H9 (cell line): ENCODE measurements around the gene INSC. TPM values are rescaled to one million over a fixed set of nuclear protein-coding genes. Genes with fewer than 3 reads are reported as not detected.

Experiments used
- DNase-seq: peaks from one replicate; pipeline ENCODE4 v3.0.0-alpha.2; 2017
- H2AFZ ChIP-seq: one replicate; pipeline ENCODE4 v1.6.1; 2013; ENCODE audit warnings: mild to moderate bottlenecking, low read length, control low read depth, moderate library complexity
- H2AK5ac ChIP-seq: 2 replicates; pipeline ENCODE4 v1.6.1; 2013; ENCODE audit warnings: low read length, control low read depth, mixed read lengths; ENCODE audit not compliant: insufficient read length
- H2BK120ac ChIP-seq: one replicate; pipeline ENCODE4 v1.6.1; 2013; ENCODE audit warnings: low read depth, mild to moderate bottlenecking, low read length, control low read depth, inconsistent platforms; ENCODE audit not compliant: poor library complexity, severe bottlenecking
- H2BK12ac ChIP-seq: 2 replicates; pipeline ENCODE4 v1.6.1; 2013; ENCODE audit warnings: low read length, control low read depth, mixed read lengths, low read depth; ENCODE audit not compliant: insufficient read length
- H2BK15ac ChIP-seq: 2 replicates; pipeline ENCODE4 v1.6.1; 2013; ENCODE audit warnings: low read depth, low read length, control low read depth
- H2BK20ac ChIP-seq: one replicate; pipeline ENCODE4 v1.6.1; 2013; ENCODE audit warnings: low read depth, mild to moderate bottlenecking, low read length, control low read depth, inconsistent platforms; ENCODE audit not compliant: poor library complexity, severe bottlenecking
- H2BK5ac ChIP-seq: 2 replicates; pipeline ENCODE4 v1.6.1; 2013; ENCODE audit warnings: low read length, control low read depth, mixed read lengths; ENCODE audit not compliant: insufficient read length
- H3K14ac ChIP-seq: 2 replicates; pipeline ENCODE4 v1.6.1; 2013; ENCODE audit warnings: low read length, control low read depth; ENCODE audit not compliant: insufficient read depth
- H3K18ac ChIP-seq: 2 replicates; pipeline ENCODE4 v1.6.1; 2013; ENCODE audit warnings: low read depth, mild to moderate bottlenecking, mixed read lengths, low read length, control low read depth; ENCODE audit not compliant: insufficient read length
- H3K23ac ChIP-seq: 2 replicates; pipeline ENCODE4 v1.6.1; 2013; ENCODE audit warnings: low read length, control low read depth, mixed read lengths, low read depth; ENCODE audit not compliant: insufficient read length
- H3K23me2 ChIP-seq: 2 replicates; pipeline ENCODE4 v1.6.1; 2013; ENCODE audit warnings: low read depth, mild to moderate bottlenecking, mixed read lengths, low read length, control low read depth; ENCODE audit not compliant: insufficient read length, poor library complexity, severe bottlenecking
- H3K27ac ChIP-seq: 2 replicates; pipeline ENCODE4 v1.5.1; 2013; ENCODE audit warnings: low read length, control low read depth, mixed read lengths, low read depth; ENCODE audit not compliant: insufficient read length
- H3K27me3 ChIP-seq: 2 replicates; pipeline ENCODE4 v1.6.1; 2013; ENCODE audit warnings: low read length, control low read depth, inconsistent platforms; ENCODE audit not compliant: insufficient read depth
- H3K4ac ChIP-seq: 2 replicates; pipeline ENCODE4 v1.6.1; 2013; ENCODE audit warnings: low read depth, mild to moderate bottlenecking, control low read depth, inconsistent platforms, low read length, moderate library complexity
- H3K4me1 ChIP-seq: 2 replicates; pipeline ENCODE4 v1.6.1; 2013; ENCODE audit warnings: low read length, control low read depth, inconsistent platforms; ENCODE audit not compliant: insufficient read depth
- H3K4me2 ChIP-seq: 2 replicates; pipeline ENCODE4 v1.6.1; 2013; ENCODE audit warnings: low read length, control low read depth, mixed read lengths; ENCODE audit not compliant: insufficient read length, insufficient read depth
- H3K56ac ChIP-seq: 2 replicates; pipeline ENCODE4 v1.6.1; 2013; ENCODE audit warnings: low read depth, mild to moderate bottlenecking, mixed read lengths, low read length, control low read depth; ENCODE audit not compliant: insufficient read length
- H3K79me1 ChIP-seq: 2 replicates; pipeline ENCODE4 v1.6.1; 2013; ENCODE audit warnings: low read depth, mild to moderate bottlenecking, moderate library complexity, low read length, control low read depth, inconsistent platforms; ENCODE audit not compliant: insufficient read depth, poor library complexity, severe bottlenecking
- H3K79me2 ChIP-seq: 2 replicates; pipeline ENCODE4 v1.6.1; 2013; ENCODE audit warnings: low read length, control low read depth, inconsistent platforms; ENCODE audit not compliant: insufficient read depth
- H3K9ac ChIP-seq: 2 replicates; pipeline ENCODE4 v1.6.1; 2013; ENCODE audit warnings: low read length, control low read depth, mixed read lengths; ENCODE audit not compliant: insufficient read length; ENCODE audit errors: extremely low read depth
- H3K9me3 ChIP-seq: one replicate; pipeline ENCODE4 v1.6.1; 2013; ENCODE audit warnings: low read depth, low read length, inconsistent platforms; ENCODE audit not compliant: control insufficient read depth
- H3T11ph ChIP-seq: one replicate; pipeline ENCODE4 v1.6.1; 2013; ENCODE audit warnings: mild to moderate bottlenecking, low read length, control low read depth, inconsistent platforms
- H4K20me1 ChIP-seq: one replicate; pipeline ENCODE4 v1.6.1; 2013; ENCODE audit not compliant: control insufficient read depth, insufficient read length, insufficient read depth
- H4K5ac ChIP-seq: 2 replicates; pipeline ENCODE4 v1.6.1; 2013; ENCODE audit warnings: low read depth, mild to moderate bottlenecking, mixed read lengths, low read length, control low read depth; ENCODE audit not compliant: insufficient read length
- H4K8ac ChIP-seq: replicated peaks from 2 replicates; pipeline ENCODE4 v1.6.1; 2013; ENCODE audit warnings: low read length, control low read depth, mixed read lengths, low read depth; ENCODE audit not compliant: insufficient read length
- H4K91ac ChIP-seq: 2 replicates; pipeline ENCODE4 v1.6.1; 2013; ENCODE audit warnings: low read depth, mild to moderate bottlenecking, moderate library complexity, mixed read lengths, low read length, control low read depth; ENCODE audit not compliant: insufficient read length
- H3K27ac Mint-ChIP-seq, 3 experiments: 2 replicates in 2 of 3; 3 replicates in 1 of 3; pipeline ENCODE4 v1.8.0; 2020 to 2021; ENCODE audit warnings: mixed read lengths in 3 of 3, mild to moderate bottlenecking in 1 of 3, moderate library complexity in 1 of 3
- H3K27me3 Mint-ChIP-seq: 2 replicates; pipeline ENCODE4 v1.8.0; 2021; ENCODE audit warnings: low read depth, mild to moderate bottlenecking, moderate library complexity, mixed read lengths
- H3K36me3 Mint-ChIP-seq, 3 experiments: 2 replicates in 2 of 3; 3 replicates in 1 of 3; pipeline ENCODE4 v1.8.0; 2020 to 2021; ENCODE audit warnings: low read depth in 3 of 3, mixed read lengths in 3 of 3; ENCODE audit not compliant: insufficient read depth in 1 of 3
- H3K4me1 Mint-ChIP-seq, 2 experiments: 2 replicates each; pipeline ENCODE4 v1.8.0; 2020; ENCODE audit warnings: mixed read lengths in 2 of 2
- H3K4me3 Mint-ChIP-seq, 2 experiments: 2 replicates in 1 of 2; 3 replicates in 1 of 2; pipeline ENCODE4 v1.8.0; 2020 to 2021; ENCODE audit warnings: mild to moderate bottlenecking in 2 of 2, mixed read lengths in 2 of 2, moderate library complexity in 1 of 2
- H3K9me3 Mint-ChIP-seq, 2 experiments: 2 replicates in 1 of 2; 3 replicates in 1 of 2; pipeline ENCODE4 v1.8.0; 2020; ENCODE audit warnings: mild to moderate bottlenecking in 2 of 2, mixed read lengths in 2 of 2, moderate library complexity in 1 of 2
- CTCF ChIP-seq: fragments of 200-600 bp; sonication (generic); conservative IDR thresholded peaks from 3 replicates; pipeline ENCODE4 v1.8.0; 2021; ENCODE audit warnings: antibody characterized with exemption, mild to moderate bottlenecking
- total RNA-seq: library from RNA; stranded (reverse); gene quantifications from 2 replicates; pipeline ENCODE4 v1.2.1, GENCODE V29; 2021

The INSC gene
- total RNA-seq, 1 experiment from 2014 or later: not detected

GRCh38 chr11:15143855-15144254, 29.1 kb downstream of the INSC start:
- Histone ChIP-seq H3K4ac (no peak overlapping the region), H3K23me2 (no peaks in the 10 kb centered on the region), H3K9ac (no peak overlapping the region), H2BK15ac (no peak overlapping the region), H2AK5ac (no peak overlapping the region), H2AFZ (no peak overlapping the region), H3K4me1 (0 out of 2 replicates have a peak, but pooled peaks cover 3% of the 10 kb centered on the region), H2BK12ac (no peak overlapping the region), H2BK120ac (no peak overlapping the region), H4K91ac (no peak overlapping the region), H3K79me2 (no peaks in the 10 kb centered on the region), H3K56ac (no peak overlapping the region), H4K8ac (no peak overlapping the region), H4K20me1 (no peaks in the 10 kb centered on the region), H3K27me3 (no peaks in the 10 kb centered on the region), H4K5ac (no peak overlapping the region), H2BK5ac (no peak overlapping the region), H3K79me1 (no peaks in the 10 kb centered on the region), H3K14ac (no peak overlapping the region), H3K27ac (no peak overlapping the region), H3K23ac (no peak overlapping the region), H3T11ph (no peak overlapping the region), H3K18ac (no peak overlapping the region), H3K9me3 (no peaks in the 10 kb centered on the region), H2BK20ac (no peak overlapping the region), H3K4me2 (no peak overlapping the region)
- Mint-ChIP-seq H3K9me3 (no peaks in the 10 kb centered on the region), H3K4me1 (peaks cover 11% of the 10 kb centered on the region in 2 experiments), H3K27ac (no peak overlapping the region), H3K27me3 (no peaks in the 10 kb centered on the region), H3K4me3 (no peak overlapping the region), H3K36me3 (no peaks in the 10 kb centered on the region)
- no peak for TF ChIP-seq CTCF
- DNase-seq: no peak
